NB4 (cell line): ENCODE measurements around the gene DTX3L.

Source experiments
- DNase-seq: peaks from one replicate; pipeline ENCODE4 v3.0.0; 2010; ENCODE audit warnings: low read depth
- H3K4me3 ChIP-seq: one replicate; pipeline ENCODE4 v1.5.1; 2011; ENCODE audit warnings: mild to moderate bottlenecking, low read depth, low read length, moderate library complexity
- CTCF ChIP-seq: IDR thresholded peaks from one replicate; pipeline ENCODE4 v1.5.1; 2012; ENCODE audit warnings: low read depth, low read length
- MAX ChIP-seq: IDR thresholded peaks from 2 replicates; pipeline ENCODE4 v1.6.1; 2011; ENCODE audit warnings: low read depth, low read length
- MYC ChIP-seq: IDR thresholded peaks from 2 replicates; pipeline ENCODE4 v1.6.1; 2011; ENCODE audit warnings: low read depth, low read length
- POLR2A ChIP-seq: IDR thresholded peaks from 2 replicates; pipeline ENCODE4 v1.6.1; 2011; ENCODE audit warnings: mild to moderate bottlenecking; ENCODE audit not compliant: insufficient read length; ENCODE audit errors: extremely low read depth

The DTX3L gene

GRCh38 chr3:122536632-122537001 is 27.5 kb upstream of the DTX3L start:
- DNase-seq: no peak
- no peak overlapping the region for H3K4me3 ChIP-seq
- no peak for TF ChIP-seq MAX
- no peak for TF ChIP-seq MYC
- no peak for TF ChIP-seq CTCF
- TF ChIP-seq POLR2A: no peak

- DNase-seq: peak; percentile 30
- H3K4me3 ChIP-seq: no peak overlapping the region
- TF ChIP-seq MAX (no peak), MYC (no peak), CTCF (no peak), POLR2A (no peak)
Observed at GRCh38 chr3:122538956-122539490, 25.1 kb upstream of the DTX3L start.

GRCh38 chr3:122546151-122546550 is 18.0 kb upstream of the DTX3L start:
- no peak for DNase-seq
- no peak overlapping the region for H3K4me3 ChIP-seq
- TF ChIP-seq CTCF (no peak), POLR2A (no peak), MAX (no peak), MYC (no peak)

- TF ChIP-seq POLR2A (no peak), MAX (no peak), MYC (no peak), CTCF (no peak)
- no peak for DNase-seq
- no peak overlapping the region for H3K4me3 ChIP-seq
Observed at GRCh38 chr3:122548076-122548475, 16.1 kb upstream of the DTX3L start.

GRCh38 chr3:122548619-122549018 is 15.5 kb upstream of the DTX3L start:
- no peak overlapping the region for H3K4me3 ChIP-seq
- TF ChIP-seq MYC (no peak), MAX (no peak), CTCF (no peak), POLR2A (no peak)
- DNase-seq: no peak

GRCh38 chr3:122553171-122553570 is 11.0 kb upstream of the DTX3L start:
- TF ChIP-seq POLR2A: no peak
- no peak for TF ChIP-seq MYC
- TF ChIP-seq CTCF: no peak
- no peak for TF ChIP-seq MAX
- H3K4me3 ChIP-seq: no peak overlapping the region
- DNase-seq: no peak
